SH-SY5Y (cell line): ENCODE data around the gene AVPI1.

Experiments
- GATA2 ChIP-seq: IDR thresholded peaks from 2 replicates; pipeline ENCODE4 v1.6.1; 2011; ENCODE audit warnings: mild to moderate bottlenecking, low read depth, low read length
- GATA3 ChIP-seq: IDR thresholded peaks from 2 replicates; pipeline ENCODE4 v1.6.1; 2011; ENCODE audit warnings: low read depth, mild to moderate bottlenecking, low read length, moderate library complexity

The AVPI1 gene

DNA sequence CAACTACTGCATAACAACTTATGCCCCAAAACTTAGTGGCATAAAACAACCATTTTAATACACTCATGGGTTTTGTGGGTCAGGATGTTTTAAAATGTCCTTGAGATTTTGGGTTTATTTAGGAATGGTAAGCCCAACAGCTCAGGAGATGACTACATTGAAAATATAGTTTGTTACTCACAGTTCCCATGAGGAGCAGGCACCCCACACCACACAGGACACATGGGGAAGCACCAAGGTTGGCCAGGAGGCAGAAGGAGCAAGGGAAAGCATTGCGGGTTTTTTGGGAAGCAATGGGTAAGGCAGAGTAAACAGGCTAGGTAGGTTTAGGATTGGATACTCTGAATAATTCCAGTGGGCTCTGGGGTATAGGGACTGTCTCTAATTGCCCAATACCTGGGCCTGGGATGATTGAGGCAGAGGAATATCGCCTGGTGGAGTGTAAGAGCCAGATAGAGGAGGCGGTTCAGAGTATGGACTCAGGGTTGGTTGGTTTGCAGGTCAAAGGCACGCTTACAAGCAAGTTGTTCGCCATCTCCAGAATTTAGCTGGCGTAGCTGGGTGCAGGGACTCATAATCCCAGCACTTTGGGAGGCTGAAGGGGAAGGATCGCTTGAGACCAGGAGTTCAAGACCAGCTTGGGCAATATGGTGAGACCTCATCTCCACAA is 16.5 kb upstream of the AVPI1 start:
- TF ChIP-seq GATA2 (no peak), GATA3 (no peak)

DNA sequence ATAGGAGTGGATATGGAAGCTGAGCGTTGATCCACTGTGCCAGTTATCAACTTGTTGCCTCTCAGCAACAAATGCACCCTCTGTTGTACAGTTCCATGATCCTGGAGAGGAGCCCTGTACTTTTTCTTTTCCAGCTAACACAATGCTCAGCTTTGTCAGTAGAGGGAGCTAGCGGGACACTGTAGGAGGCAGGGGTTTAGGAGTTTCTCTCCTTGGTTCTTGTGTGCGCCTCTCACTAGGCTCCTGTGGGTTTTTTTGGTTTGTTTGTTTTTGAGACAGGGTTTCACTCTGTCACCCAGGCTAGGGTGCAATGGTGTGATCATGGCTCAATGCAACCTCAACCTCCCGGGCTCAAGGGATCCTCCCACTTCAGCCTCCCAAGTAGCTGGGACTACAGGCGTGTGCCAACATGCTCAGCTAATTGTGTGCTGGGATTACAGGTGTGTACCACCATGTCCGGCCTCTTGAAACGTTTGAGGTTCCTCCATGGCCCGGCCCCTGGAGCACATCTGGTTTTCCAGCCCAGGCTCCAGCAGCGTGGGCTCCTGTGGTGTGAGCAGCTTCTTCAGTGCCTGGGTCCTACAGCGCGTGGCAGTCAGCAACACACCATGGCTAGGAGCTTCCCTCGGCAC is 14.5 kb upstream of the AVPI1 start:
- TF ChIP-seq GATA3 (no peak), GATA2 (no peak)

DNA sequence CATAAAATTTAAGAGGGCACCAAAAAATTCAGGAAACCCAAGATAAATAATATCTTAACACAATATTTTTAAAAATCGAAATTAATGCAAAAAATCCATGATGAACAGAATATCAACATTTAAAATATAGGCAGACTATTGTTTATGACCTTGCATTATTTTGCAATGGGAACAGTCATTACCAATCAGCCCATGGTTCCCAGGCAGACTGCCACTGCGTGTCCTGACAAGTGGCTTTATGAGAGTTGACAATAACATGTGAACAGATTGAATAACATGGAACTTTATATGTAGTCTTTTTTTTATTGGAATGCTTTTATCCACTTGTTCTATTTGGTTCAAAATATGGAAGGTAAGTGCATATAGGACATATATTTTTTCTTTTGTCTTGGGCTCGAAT is 3.1 kb upstream of the AVPI1 start:
- TF ChIP-seq GATA3 = no peak
- no peak for TF ChIP-seq GATA2

DNA sequence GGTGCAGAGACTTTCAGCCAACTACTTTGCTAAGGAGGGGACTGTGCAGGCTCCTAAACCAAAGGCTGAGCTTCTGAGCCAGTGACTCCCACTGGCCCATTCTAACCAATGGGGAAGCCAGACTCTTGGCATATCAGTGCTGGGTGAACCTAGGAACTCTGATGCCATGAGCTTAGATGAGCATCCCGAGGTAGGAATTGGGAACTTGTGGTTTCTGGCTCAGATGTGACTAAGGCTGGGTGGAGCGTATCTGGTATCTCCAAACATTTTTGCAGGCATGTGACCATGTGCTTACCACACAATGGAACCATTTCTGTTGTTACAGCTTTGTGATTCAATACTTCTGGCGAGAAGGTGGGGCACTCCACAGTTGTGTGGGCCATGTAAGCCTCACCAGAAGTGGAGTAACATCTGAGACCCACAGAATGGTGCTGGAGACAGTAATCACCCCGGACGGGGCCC is 2.5 kb upstream of the AVPI1 start:
- TF ChIP-seq GATA2 (no peak), GATA3 (no peak)

DNA sequence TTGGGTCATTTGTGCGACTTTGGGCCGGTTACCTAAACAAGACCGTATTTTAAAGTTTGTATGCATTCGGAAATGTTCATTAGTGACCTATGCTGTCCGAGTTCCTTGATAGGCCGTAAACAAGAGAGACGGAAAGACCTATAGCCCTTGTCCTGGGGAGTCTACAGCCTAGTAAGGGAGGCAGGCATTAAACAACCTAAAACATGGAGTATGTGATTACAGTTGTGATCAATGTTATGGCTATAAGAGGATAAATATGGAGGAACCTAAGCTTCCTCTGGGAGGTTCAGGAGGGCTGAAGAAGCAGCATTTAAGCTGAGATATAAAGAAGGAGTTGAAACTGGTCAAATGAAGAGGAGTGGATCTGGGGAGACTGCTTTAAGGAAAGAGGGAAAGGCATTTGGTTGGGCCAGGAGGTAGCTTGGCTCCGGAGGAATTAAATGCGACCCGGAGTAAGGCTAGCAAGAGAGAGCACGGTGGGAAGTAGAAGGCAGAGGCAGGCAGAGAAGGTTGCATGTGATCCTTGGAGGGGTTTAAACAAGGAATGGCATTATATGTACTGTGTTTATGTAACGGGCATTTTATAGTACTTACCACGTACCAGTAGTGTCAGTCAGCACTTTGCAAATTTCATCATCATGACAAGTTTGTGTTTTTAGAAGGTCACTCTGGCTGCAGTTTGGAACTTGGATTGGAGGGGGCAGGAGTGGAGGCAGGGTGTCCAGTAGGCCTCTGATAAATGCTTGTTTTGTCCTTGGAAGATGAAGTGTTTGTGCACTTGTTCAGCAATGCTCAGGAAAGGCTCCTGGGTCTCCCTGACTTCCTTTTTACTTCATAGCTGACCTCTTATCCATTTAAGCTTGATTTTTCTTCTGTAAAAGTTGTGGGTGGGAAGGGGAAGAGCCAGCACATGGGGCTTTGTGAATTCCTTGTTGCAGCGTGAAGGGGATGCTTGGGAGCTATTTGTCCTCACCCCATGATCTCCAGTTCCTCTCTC is 1.0 kb upstream of the AVPI1 start:
- TF ChIP-seq GATA2 = no peak
- no peak for TF ChIP-seq GATA3

DNA sequence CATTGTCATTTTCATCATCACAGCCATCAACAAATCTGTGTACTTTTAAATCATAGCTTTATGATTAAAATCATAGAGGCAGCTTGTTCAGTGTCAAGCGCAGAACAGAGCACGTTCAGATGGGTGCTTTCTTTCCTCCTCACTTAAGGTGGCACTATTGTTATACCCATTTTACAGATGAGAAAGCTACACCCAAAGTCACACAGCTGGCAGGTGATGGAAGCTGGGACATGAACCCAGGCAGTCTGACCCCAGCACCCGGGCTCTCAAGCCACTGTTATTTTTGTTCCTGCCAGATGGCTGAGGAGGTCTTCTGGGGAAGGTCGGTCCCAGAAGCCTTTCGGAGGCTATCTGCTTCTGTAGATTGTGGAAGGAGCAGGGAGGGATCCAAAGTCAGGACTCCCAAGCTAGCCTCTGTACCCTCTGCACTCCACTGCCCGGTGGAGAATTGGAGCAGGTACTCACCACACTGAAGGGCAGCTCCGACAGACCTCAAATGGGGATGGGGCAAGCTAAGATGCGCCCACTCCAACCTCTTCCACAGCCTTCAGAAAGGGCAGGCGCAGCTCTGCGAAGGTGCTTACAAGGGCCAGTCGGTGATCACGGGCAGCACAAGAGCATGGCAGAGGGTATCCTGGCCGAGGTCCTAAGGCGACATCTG is 610 bp downstream of the AVPI1 start:
- TF ChIP-seq GATA3 = no peak
- TF ChIP-seq GATA2 = no peak

DNA sequence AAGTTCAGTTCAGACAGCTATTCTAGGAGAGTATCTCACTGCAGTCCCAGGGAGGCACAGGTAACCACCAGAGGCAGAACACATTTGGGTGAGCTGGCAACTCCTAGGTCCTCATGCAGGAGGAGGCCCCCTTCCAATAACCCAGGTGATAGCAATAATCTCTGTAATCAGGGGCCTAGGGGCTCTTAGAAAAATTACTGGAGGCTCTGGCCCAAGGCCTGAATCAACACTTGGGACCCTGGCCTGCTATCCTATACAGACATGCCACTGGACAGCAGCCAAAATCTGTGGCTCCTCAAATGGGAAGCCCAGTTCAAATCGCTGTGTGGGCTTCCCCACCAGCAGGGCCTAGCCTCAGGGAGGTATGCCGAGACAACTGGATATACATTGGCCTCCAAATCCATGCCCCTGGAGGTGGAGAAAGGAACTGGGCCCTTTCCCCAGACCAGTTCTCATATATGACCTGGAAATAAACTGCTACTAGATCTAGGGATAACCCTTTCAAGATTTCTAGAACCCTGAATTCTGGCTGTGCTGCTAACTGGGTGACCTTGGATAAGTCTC is 1.6 kb downstream of the AVPI1 start:
- TF ChIP-seq GATA3 = no peak
- TF ChIP-seq GATA2 = no peak

DNA sequence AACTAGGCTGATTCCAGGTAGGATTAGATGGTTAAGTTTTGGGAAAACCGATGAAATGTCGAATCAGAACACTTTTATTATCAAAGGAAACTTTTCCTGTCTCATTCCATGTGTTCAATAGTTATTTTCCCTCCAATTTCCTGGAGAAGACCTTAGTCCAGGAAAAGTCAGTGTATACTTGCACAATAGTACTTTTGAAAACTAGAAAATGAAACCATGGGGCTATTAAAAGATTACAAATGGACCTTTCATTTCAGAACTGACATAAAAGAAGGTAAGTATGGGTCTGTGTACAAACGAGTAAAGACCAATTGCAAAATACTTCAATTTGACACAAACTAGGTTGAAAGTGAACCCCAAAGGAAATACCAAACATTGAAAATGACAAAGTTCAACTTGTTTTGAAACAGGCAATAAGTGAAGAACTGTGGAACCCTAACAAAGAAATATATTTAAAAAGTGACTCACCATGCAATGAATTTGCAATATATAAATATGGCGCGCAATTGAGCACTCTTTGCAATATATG is 2.1 kb downstream of the AVPI1 start:
- TF ChIP-seq GATA3 (no peak), GATA2 (no peak)

DNA sequence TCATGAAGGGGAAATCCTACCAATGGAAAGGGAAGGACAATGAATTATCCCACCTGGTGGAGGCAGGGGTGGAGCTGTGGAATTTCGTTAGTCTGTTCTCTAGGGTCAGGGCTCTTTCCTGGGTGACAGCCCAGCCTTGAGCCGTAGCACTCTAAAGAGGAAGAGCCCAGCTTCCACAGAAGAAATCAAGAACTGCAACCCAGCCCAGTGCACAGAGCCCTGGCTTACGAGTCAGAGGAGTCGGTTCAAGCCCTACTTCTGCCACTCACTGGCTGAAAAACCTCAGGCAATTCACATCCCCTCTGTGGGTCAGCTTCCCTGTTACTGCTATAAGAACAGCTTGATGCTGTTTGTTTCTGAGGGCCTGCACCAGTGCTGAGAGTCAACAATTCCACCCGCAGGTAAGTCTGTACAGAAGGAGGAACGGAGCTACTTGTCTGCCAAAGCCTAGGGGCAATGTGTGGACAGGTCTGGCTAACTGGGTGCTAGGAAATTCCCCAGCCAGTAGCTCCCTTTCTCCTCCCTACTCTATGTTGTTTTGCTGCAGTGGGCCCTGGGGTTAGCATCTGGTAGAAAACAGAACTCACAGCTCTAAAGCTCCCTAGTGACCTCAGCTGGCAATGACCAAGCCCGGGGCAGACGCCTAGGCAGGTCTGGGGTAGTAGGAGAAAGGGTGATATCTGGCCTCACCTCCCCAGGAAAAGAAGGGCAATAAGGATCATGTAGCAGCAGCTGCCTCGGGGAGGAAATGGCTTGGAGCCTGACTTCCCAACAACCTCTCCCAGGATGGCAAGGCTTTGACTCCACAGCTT is 3.3 kb downstream of the AVPI1 start:
- no peak for TF ChIP-seq GATA2
- no peak for TF ChIP-seq GATA3

DNA sequence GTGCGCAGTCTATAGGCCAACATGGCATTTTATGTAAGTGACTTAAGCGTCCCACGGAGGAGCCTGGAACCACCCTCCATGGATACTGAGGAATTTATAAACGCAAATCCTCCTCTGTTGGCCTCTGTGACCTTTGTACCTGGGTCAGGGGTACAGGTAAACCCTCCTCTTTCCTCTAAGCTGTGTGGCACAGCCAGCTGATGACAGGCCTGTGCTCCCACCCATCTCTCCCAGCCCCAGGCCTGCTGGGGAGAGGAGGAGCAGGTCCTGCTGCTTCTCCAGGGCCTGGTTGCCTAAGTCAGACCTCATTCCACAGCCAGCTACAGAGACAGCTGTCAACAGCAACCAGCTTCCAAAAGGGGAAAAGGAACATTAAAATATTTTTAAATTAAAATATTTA is 5.0 kb downstream of the AVPI1 start:
- TF ChIP-seq GATA2 (no peak), GATA3 (no peak)

DNA sequence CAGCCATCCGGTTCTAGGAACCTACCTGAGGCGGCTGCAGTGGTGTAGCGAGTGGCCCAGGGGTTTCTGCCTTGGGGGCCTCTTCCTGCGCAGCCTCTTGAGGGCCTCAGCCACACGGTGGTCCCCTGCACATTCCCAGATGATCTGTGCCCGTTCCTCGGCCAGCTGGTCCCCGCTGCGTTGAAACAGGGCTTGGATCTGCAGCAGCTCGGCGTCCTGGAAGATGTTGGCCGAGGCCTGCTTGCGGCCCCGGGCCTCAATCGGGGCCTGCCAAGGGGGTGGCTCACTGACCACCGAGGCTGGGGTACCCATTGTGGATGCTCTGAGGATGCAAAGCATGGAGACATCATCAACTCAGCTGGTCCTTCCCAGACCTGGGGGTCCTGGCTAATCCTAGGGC is 7.4 kb downstream of the AVPI1 start:
- TF ChIP-seq GATA3 (no peak), GATA2 (no peak)

DNA sequence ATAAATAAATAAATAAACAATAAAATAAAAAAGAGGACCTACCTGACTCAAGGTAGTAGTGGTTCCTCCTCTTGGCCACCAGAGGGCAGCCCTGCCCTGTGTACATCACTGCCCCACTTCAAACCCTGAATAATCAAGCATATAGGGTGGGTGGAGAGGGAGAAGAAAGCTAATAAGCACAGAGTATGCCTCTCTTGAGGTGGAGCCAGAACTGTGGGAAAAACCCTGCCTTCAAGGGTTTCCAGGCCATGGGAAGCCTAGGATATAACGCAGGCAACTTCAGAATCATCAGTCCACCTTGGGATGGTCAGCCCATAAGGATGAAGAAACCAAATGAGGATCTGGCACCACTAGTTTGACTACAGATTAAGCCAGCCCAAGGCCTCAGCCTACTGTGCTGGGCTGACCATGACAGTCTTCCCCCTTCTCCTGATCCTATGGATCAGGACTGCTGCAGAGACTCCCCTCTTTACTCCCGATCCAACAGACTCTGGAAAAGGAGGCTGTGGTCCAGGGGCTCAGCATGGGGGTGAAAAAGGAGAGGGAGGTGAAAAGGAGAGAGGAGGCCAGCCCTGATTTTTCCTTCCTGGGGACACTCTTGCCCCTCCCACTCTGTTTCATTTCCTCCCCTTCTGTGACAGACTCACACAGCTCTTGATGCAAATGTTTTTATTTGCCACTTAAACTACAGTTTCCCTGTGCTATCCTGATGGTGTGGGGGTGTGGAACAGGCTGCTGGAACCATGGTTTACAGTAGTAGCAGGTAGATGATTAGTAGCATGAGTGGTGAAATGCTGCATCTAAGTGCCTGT is 10.1 kb downstream of the AVPI1 start:
- TF ChIP-seq GATA2 = no peak
- TF ChIP-seq GATA3 = no peak
